ENCODE data around the gene LTC4S.

Gene LTC4S

GRCh38 chr5:179815491-179816249 lies 21.9 kb downstream of the LTC4S start:
- Histone ChIP-seq H3K36me3 (ENCODE audit: insufficient read depth, low read length) (peaks cover 7% of the 10 kb centered on the region; the same call in 1 of the 2 replicates), H3K4me3 (ENCODE audit: low read depth, low read length, poor library complexity, severe bottlenecking) (no peak overlapping the region), H3K9me3 (ENCODE audit: low read length) (no peaks in the 10 kb centered on the region), H3K79me2 (ENCODE audit: insufficient read depth, low read length) (no peaks in the 10 kb centered on the region), H3K4me2 (ENCODE audit: low read length) (no peak overlapping the region), H3K27ac (ENCODE audit: low read depth, low read length, poor library complexity, severe bottlenecking) (no peak overlapping the region), H3K9me2 (ENCODE audit: low read depth, low read length) (no peaks in the 10 kb centered on the region), H2AFZ (ENCODE audit: low read length) (no peak overlapping the region), H4K20me1 (ENCODE audit: insufficient read depth, low read length) (no peaks in the 10 kb centered on the region), H3K27me3 (ENCODE audit: insufficient read depth, low read length) (no peaks in the 10 kb centered on the region), H3F3A (ENCODE audit: insufficient read depth, low read length) (no peaks in the 10 kb centered on the region), H3K4me1 (ENCODE audit: insufficient read depth, low read length, severe bottlenecking) (peaks cover 33% of the 10 kb centered on the region), H3K9ac (ENCODE audit: low read length) (no peak overlapping the region)
- TF ChIP-seq EZH2 (IDR thresholded peaks at IDR 0.05; ENCODE audit: borderline replicate concordance, low read length): no peak
- no peak for TF ChIP-seq CTCF (IDR thresholded peaks at IDR 0.05; ENCODE audit: low read length)

- peaks cover 33% of the 10 kb centered on the region for H3K4me1 ChIP-seq (ENCODE audit: insufficient read depth, low read length, severe bottlenecking)
- H3K9ac ChIP-seq (ENCODE audit: low read length): no peak overlapping the region
- no peaks in the 10 kb centered on the region for H3K27me3 ChIP-seq (ENCODE audit: insufficient read depth, low read length)
- no peak overlapping the region for H3K4me2 ChIP-seq (ENCODE audit: low read length)
- H3K4me3 ChIP-seq (ENCODE audit: low read depth, low read length, poor library complexity, severe bottlenecking): no peak overlapping the region
- no peaks in the 10 kb centered on the region for H3K9me2 ChIP-seq (ENCODE audit: low read depth, low read length)
- no peaks in the 10 kb centered on the region for H3K79me2 ChIP-seq (ENCODE audit: insufficient read depth, low read length)
- no peak for TF ChIP-seq CTCF (IDR thresholded peaks at IDR 0.05; ENCODE audit: low read length)
- no peaks in the 10 kb centered on the region for H4K20me1 ChIP-seq (ENCODE audit: insufficient read depth, low read length)
- H3K36me3 ChIP-seq (ENCODE audit: insufficient read depth, low read length): peaks cover 7% of the 10 kb centered on the region; the same call in 1 of the 2 replicates
- H3K27ac ChIP-seq (ENCODE audit: low read depth, low read length, poor library complexity, severe bottlenecking): no peak overlapping the region
- H2AFZ ChIP-seq (ENCODE audit: low read length): no peak overlapping the region
- H3K9me3 ChIP-seq (ENCODE audit: low read length): no peaks in the 10 kb centered on the region
- H3F3A ChIP-seq (ENCODE audit: insufficient read depth, low read length): no peaks in the 10 kb centered on the region
These were observed 22.6 kb downstream of the LTC4S start for GRCh38 chr5:179816401-179816795.

- TF ChIP-seq CTCF (IDR thresholded peaks at IDR 0.05; ENCODE audit: low read length) (no peak), EZH2 (IDR thresholded peaks at IDR 0.05; ENCODE audit: borderline replicate concordance, low read length) (no peak)
- no peaks in the 10 kb centered on the region for H4K20me1 ChIP-seq (ENCODE audit: insufficient read depth, low read length)
- H3K9me3 ChIP-seq (ENCODE audit: low read length): no peaks in the 10 kb centered on the region
- no peaks in the 10 kb centered on the region for H3K9me2 ChIP-seq (ENCODE audit: low read depth, low read length)
- peaks cover 7% of the 10 kb centered on the region for H3K36me3 ChIP-seq (ENCODE audit: insufficient read depth, low read length)
- H3K27me3 ChIP-seq (ENCODE audit: insufficient read depth, low read length): no peaks in the 10 kb centered on the region
- no peak overlapping the region for H2AFZ ChIP-seq (ENCODE audit: low read length)
- no peak overlapping the region for H3K27ac ChIP-seq (ENCODE audit: low read depth, low read length, poor library complexity, severe bottlenecking)
- H3K79me2 ChIP-seq (ENCODE audit: insufficient read depth, low read length): peaks cover under 1% of the 10 kb centered on the region; the same call in 1 of the 2 replicates
- peak overlapping the region; percentile 31; the same call in 1 of the 2 replicates for H3K4me2 ChIP-seq (ENCODE audit: low read length)
- peaks cover 36% of the 10 kb centered on the region for H3K4me1 ChIP-seq (ENCODE audit: insufficient read depth, low read length, severe bottlenecking)
- no peak overlapping the region for H3K9ac ChIP-seq (ENCODE audit: low read length)
- peak overlapping the region; percentile 23 for H3K4me3 ChIP-seq (ENCODE audit: low read depth, low read length, poor library complexity, severe bottlenecking)
- no peaks in the 10 kb centered on the region for H3F3A ChIP-seq (ENCODE audit: insufficient read depth, low read length)
These were observed 23.1 kb downstream of the LTC4S start for GRCh38 chr5:179816796-179817469.

Measured in OCI-LY1 (cell line).